Activated CD8-positive, alpha-beta T cell treated with anti-CD3 and anti-CD28 coated beads for 36 hours (primary cell): ENCODE data around the gene ABCB11. TPM values are rescaled to one million over a fixed set of nuclear protein-coding genes. Genes with fewer than 3 reads are reported as not detected.
"Not testable (repeated sequence)": the region's sequence is repeated elsewhere in the genome, so short reads cannot be mapped to it uniquely, and the experiment has no call there.

Experiments used
- ATAC-seq: fragments of 200-7000 bp; cut with Tn5 transposase; one replicate; pipeline ENCODE4 v1.10.0; 2021; ENCODE audit warnings: mild to moderate bottlenecking, moderate library complexity
- CTCF ChIA-PET: fragments of 350-600 bp; sonication (Branson Sonifier 250); formaldehyde crosslinking; loops from one replicate; lab custom pipeline; 2021; ENCODE audit warnings: antibody characterized with exemption; lab: Charles Lee
- POLR2A ChIA-PET: fragments of 350-600 bp; sonication (Branson Sonifier 250); formaldehyde crosslinking; loops from one replicate; lab custom pipeline; 2021; ENCODE audit warnings: antibody characterized with exemption; lab: Charles Lee
- DNase-seq: peaks from one replicate; pipeline ENCODE4 v3.0.0-alpha.2; 2020
- H3K27ac Mint-ChIP-seq: one replicate; pipeline ENCODE4 v1.8.0; 2021; ENCODE audit warnings: mild to moderate bottlenecking, mixed read lengths
- H3K27me3 Mint-ChIP-seq: one replicate; pipeline ENCODE4 v1.8.0; 2021; ENCODE audit warnings: mixed read lengths
- H3K36me3 Mint-ChIP-seq: one replicate; pipeline ENCODE4 v1.8.0; 2021; ENCODE audit warnings: low read depth, mixed read lengths
- H3K4me1 Mint-ChIP-seq: one replicate; pipeline ENCODE4 v1.8.0; 2021; ENCODE audit warnings: low read depth, mixed read lengths
- H3K4me3 Mint-ChIP-seq: one replicate; pipeline ENCODE4 v1.8.0; 2021; ENCODE audit warnings: mild to moderate bottlenecking, moderate library complexity, mixed read lengths
- H3K9me3 Mint-ChIP-seq: one replicate; pipeline ENCODE4 v1.8.0; 2021; ENCODE audit warnings: mixed read lengths
- intact Hi-C: fragments of 100-400 bp; cut with micrococcal nuclease; formaldehyde crosslinking; loops from one replicate; pipeline ENCODE4 v1.10.0; 2022
- total RNA-seq, 2 experiments: library from RNA; stranded (reverse); gene quantifications; one replicate each; pipeline ENCODE4 v1.2.3, GENCODE V29; 2021
- TF ChIP-seq, protein P1 (sequence below): fragments of 200-600 bp; IDR thresholded peaks from one replicate; pipeline ENCODE4 v1.8.0; 2022; ENCODE audit warnings: antibody characterized with exemption, mild to moderate bottlenecking

The ABCB11 gene
- total RNA-seq, 2 experiments from 2014 or later = not detected

GRCh38 chr2:168939061-168939460 is 92.1 kb downstream of the ABCB11 start:
- Mint-ChIP-seq H3K36me3 (no peaks in the 10 kb centered on the region), H3K27ac (no peak overlapping the region), H3K4me1 (peaks cover 4% of the 10 kb centered on the region), H3K27me3 (peaks cover under 1% of the 10 kb centered on the region), H3K9me3 (no peaks in the 10 kb centered on the region), H3K4me3 (no peak overlapping the region)
- ATAC-seq = no peak
- intact Hi-C loops = no loop called here
- DNase-seq = no peak
- TF ChIP-seq, protein P1, sequence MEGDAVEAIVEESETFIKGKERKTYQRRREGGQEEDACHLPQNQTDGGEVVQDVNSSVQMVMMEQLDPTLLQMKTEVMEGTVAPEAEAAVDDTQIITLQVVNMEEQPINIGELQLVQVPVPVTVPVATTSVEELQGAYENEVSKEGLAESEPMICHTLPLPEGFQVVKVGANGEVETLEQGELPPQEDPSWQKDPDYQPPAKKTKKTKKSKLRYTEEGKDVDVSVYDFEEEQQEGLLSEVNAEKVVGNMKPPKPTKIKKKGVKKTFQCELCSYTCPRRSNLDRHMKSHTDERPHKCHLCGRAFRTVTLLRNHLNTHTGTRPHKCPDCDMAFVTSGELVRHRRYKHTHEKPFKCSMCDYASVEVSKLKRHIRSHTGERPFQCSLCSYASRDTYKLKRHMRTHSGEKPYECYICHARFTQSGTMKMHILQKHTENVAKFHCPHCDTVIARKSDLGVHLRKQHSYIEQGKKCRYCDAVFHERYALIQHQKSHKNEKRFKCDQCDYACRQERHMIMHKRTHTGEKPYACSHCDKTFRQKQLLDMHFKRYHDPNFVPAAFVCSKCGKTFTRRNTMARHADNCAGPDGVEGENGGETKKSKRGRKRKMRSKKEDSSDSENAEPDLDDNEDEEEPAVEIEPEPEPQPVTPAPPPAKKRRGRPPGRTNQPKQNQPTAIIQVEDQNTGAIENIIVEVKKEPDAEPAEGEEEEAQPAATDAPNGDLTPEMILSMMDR = no peak
- CTCF ChIA-PET = interaction anchor here (2.2 kb wide), 1 partner anchor 22 kb away, joined by 8 read pairs; no protein-coding TSS in a partner anchor
- POLR2A ChIA-PET = no interaction called here

DNA sequence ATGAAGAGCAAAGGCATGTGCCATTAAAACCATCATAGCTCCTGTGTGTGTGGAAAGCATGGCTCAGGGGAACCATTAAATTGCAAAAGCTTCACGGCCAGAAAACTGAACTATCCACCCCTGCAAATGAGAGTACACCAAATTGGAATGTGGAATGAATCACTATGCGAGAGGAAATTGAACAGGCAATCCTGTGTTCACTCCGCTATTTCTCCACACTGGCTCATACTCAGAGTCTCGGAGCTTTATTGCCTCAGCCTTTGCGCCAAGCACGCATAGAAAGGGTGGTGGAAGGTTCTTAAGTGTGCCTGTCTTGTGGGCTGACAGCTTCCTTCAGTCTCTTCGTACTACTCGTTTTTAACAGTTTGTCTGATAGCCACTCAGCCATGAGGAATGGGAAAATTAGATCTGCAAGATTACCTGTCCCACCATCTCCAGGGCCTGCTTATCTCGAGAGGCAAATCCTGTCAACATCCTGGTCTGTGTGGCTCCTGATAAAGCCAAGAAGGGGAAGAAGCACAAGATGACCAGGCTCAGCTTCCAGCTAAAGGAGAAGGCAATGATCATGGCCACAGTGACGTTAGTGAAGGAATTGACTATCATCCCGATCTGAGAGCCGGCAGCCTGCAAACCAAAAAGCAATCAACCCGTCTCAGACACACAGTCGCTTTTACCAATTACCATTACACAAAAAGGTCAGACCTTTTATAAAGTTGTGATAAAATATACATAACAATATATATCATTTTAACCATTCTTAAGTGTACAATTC is 95.1 kb downstream of the ABCB11 start:
- intact Hi-C loops = no loop called here
- Mint-ChIP-seq H3K27me3 (peaks cover 3% of the 10 kb centered on the region), H3K4me1 (peaks cover 4% of the 10 kb centered on the region), H3K36me3 (no peaks in the 10 kb centered on the region), H3K9me3 (no peaks in the 10 kb centered on the region), H3K27ac (no peak overlapping the region), H3K4me3 (no peak overlapping the region)
- TF ChIP-seq, protein P1 = no peak
- CTCF ChIA-PET = interaction anchor here (1.3 to 1.4 kb wide), 3 partner anchors 11 to 25 kb away, joined by 3 to 4 read pairs (median 4); no protein-coding TSS in a partner anchor
- DNase-seq (no peak), ATAC-seq (no peak)
- POLR2A ChIA-PET = interaction anchor here (1.5 to 1.6 kb wide), 2 partner anchors 8 to 28 kb away, joined by 3 to 4 read pairs; no protein-coding TSS in a partner anchor

- Mint-ChIP-seq H3K27ac (no peak overlapping the region), H3K27me3 (peaks cover 3% of the 10 kb centered on the region), H3K36me3 (no peaks in the 10 kb centered on the region), H3K4me1 (peaks cover under 1% of the 10 kb centered on the region), H3K9me3 (no peaks in the 10 kb centered on the region), H3K4me3 (no peak overlapping the region)
- TF ChIP-seq, protein P1 = no peak
- intact Hi-C loops = no loop called here
- ChIA-PET POLR2A (interaction anchor here (1.5 kb wide), 1 partner anchor 29 kb away, joined by 3 read pairs; no protein-coding TSS in a partner anchor), CTCF (interaction anchor here (1.3 to 1.6 kb wide), 4 partner anchors 12 to 588 kb away, joined by 3 to 4 read pairs (median 4); no protein-coding TSS in a partner anchor)
- no peak for DNase-seq
- no peak for ATAC-seq
Observed at GRCh38 chr2:168934826-168935225, 96.3 kb downstream of the ABCB11 start.

DNA sequence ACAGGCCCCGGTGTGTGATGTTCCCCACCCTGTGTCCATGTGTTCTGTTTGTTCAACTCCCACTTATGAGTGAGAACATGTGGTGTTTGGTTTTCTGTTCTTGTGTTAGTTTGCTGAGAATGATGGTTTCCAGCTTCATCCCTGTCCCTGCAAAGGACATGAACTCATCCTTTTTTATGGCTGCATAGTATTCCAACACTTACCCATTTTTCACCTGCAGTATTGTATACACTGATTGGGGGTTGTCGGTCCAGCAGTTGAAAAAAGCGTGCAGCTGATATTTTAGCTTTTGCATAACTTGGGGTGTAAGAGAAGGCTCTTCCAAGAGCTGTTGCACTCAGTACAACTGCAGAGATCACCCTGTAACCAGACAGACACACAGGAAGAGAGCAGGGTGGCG is 99.0 kb downstream of the ABCB11 start:
- intact Hi-C loops, H3K27me3 Mint-ChIP-seq, DNase-seq, H3K4me1 Mint-ChIP-seq, H3K9me3 Mint-ChIP-seq, H3K27ac Mint-ChIP-seq, H3K4me3 Mint-ChIP-seq, POLR2A ChIA-PET, ATAC-seq, H3K36me3 Mint-ChIP-seq: not testable (repeated sequence)
- CTCF ChIA-PET = interaction anchor here (0.6 kb wide), 1 partner anchor 11 kb away, joined by 3 read pairs; no protein-coding TSS in a partner anchor

- TF ChIP-seq, protein P1 = no peak
- intact Hi-C loops = no loop called here
- Mint-ChIP-seq H3K27ac (no peak overlapping the region), H3K36me3 (no peaks in the 10 kb centered on the region), H3K9me3 (no peaks in the 10 kb centered on the region), H3K27me3 (peaks cover 13% of the 10 kb centered on the region), H3K4me3 (no peak overlapping the region), H3K4me1 (no peaks in the 10 kb centered on the region)
- no peak for DNase-seq
- ChIA-PET CTCF (interaction anchor here (2.0 kb wide), 1 partner anchor 9 kb away, joined by 6 read pairs; no protein-coding TSS in a partner anchor), POLR2A (interaction anchor here (1.1 kb wide), 1 partner anchor 9 kb away, joined by 3 read pairs; no protein-coding TSS in a partner anchor)
- ATAC-seq = no peak
Observed at GRCh38 chr2:168930242-168930641, 100.9 kb downstream of the ABCB11 start.
